CD14-positive monocyte (primary cell): ENCODE data around the gene BTN3A1. TPM values are rescaled to one million over a fixed set of nuclear protein-coding genes. Genes with fewer than 3 reads are reported as not detected.

Experiments
- DNase-seq, 3 donors: peaks; one replicate each; pipeline ENCODE4 v3.0.0-alpha.2; 2011 to 2022
- H2AFZ ChIP-seq: 2 replicates; pipeline ENCODE4 v1.6.0; 2012; ENCODE audit warnings: mild to moderate bottlenecking, low read depth, low read length, inconsistent platforms; ENCODE audit not compliant: insufficient read depth, poor library complexity, severe bottlenecking
- H3K27ac ChIP-seq, 2 donors: 1 replicate in 1 of 2; 2 replicates in 1 of 2; pipeline ENCODE4 v1.5.1; 2012 to 2013; ENCODE audit warnings: low read length in 2 of 2, control low read depth in 1 of 2, inconsistent platforms in 1 of 2, low read depth in 1 of 2, mild to moderate bottlenecking in 1 of 2
- H3K27me3 ChIP-seq, 2 donors: one replicate each; pipeline versions ENCODE4 v1.6.0 to v1.6.1; 2011 to 2013; ENCODE audit warnings: low read length in 2 of 2; ENCODE audit not compliant: control insufficient read depth in 2 of 2, insufficient read depth in 2 of 2
- H3K36me3 ChIP-seq, 2 donors: replicated peaks in 1 of 2; 1 replicate in 1 of 2; 2 replicates in 1 of 2; pipeline versions ENCODE4 v1.5.1 to v1.6.1; 2012 to 2013; ENCODE audit warnings: low read length in 2 of 2, control low read depth in 1 of 2, inconsistent platforms in 1 of 2, mild to moderate bottlenecking in 1 of 2; ENCODE audit not compliant: insufficient read depth in 2 of 2, control insufficient read depth in 1 of 2
- H3K4me1 ChIP-seq, 2 donors: 1 replicate in 1 of 2; 2 replicates in 1 of 2; pipeline versions ENCODE4 v1.5.1 to v1.6.1; 2012 to 2013; ENCODE audit warnings: low read length in 2 of 2, control low read depth in 1 of 2, inconsistent platforms in 1 of 2, mild to moderate bottlenecking in 1 of 2, moderate library complexity in 1 of 2; ENCODE audit not compliant: insufficient read depth in 2 of 2, control insufficient read depth in 1 of 2
- H3K4me2 ChIP-seq: replicated peaks from 2 replicates; pipeline ENCODE3; 2012; ENCODE audit warnings: low read length, moderate library complexity, mild to moderate bottlenecking; ENCODE audit not compliant: poor library complexity, severe bottlenecking; ENCODE audit errors: extremely low read depth
- H3K4me3 ChIP-seq, 3 experiments: fragments of 200-600 bp in 1 of 3; sonication (generic) in 1 of 3; replicated peaks in 1 of 3; 1 replicate in 2 of 3; 2 replicates in 1 of 3; pipeline ENCODE4 v1.5.1; 2011 to 2013; ENCODE audit warnings: low read length in 3 of 3, mild to moderate bottlenecking in 3 of 3, control low read depth in 2 of 3, low read depth in 2 of 3, inconsistent platforms in 1 of 3, moderate library complexity in 1 of 3
- H3K79me2 ChIP-seq: 2 replicates; pipeline ENCODE4 v1.6.0; 2012; ENCODE audit warnings: mild to moderate bottlenecking, control low read depth, inconsistent platforms, low read length, moderate library complexity; ENCODE audit not compliant: insufficient read depth
- H3K9ac ChIP-seq: 2 replicates; pipeline ENCODE4 v1.6.0; 2017; ENCODE audit warnings: low read length, mild to moderate bottlenecking; ENCODE audit not compliant: insufficient read depth, poor library complexity, severe bottlenecking
- H3K9me3 ChIP-seq, 2 donors: replicated peaks in 1 of 2; 1 replicate in 1 of 2; 2 replicates in 1 of 2; pipeline versions ENCODE4 v1.5.1 to v1.6.1; 2012 to 2013; ENCODE audit warnings: low read length in 2 of 2, control low read depth in 1 of 2; ENCODE audit not compliant: control insufficient read depth in 1 of 2, insufficient read depth in 1 of 2
- H4K20me1 ChIP-seq: 2 replicates; pipeline ENCODE4 v1.6.0; 2012; ENCODE audit warnings: mild to moderate bottlenecking, low read length, control low read depth, moderate library complexity; ENCODE audit not compliant: insufficient read depth
- H3K27ac Mint-ChIP-seq, 7 donors: one replicate each; pipeline ENCODE4 v1.8.0; 2020; ENCODE audit warnings: mild to moderate bottlenecking in 7 of 7, mixed read lengths in 7 of 7, moderate library complexity in 6 of 7, inconsistent platforms in 2 of 7
- H3K27me3 Mint-ChIP-seq, 3 donors: one replicate each; pipeline ENCODE4 v1.8.0; 2021 to 2022; ENCODE audit warnings: low read depth in 3 of 3, mild to moderate bottlenecking in 3 of 3, mixed read lengths in 3 of 3, moderate library complexity in 3 of 3, inconsistent platforms in 1 of 3
- H3K36me3 Mint-ChIP-seq, 2 donors: one replicate each; pipeline ENCODE4 v1.8.0; 2020; ENCODE audit warnings: mixed read lengths in 2 of 2, inconsistent platforms in 1 of 2, mild to moderate bottlenecking in 1 of 2
- H3K4me1 Mint-ChIP-seq: one replicate; pipeline ENCODE4 v1.8.0; 2020; ENCODE audit warnings: mild to moderate bottlenecking, mixed read lengths
- H3K4me3 Mint-ChIP-seq, 2 donors: one replicate each; pipeline ENCODE4 v1.8.0; 2020; ENCODE audit warnings: mild to moderate bottlenecking in 2 of 2, mixed read lengths in 2 of 2, moderate library complexity in 1 of 2
- H3K9me3 Mint-ChIP-seq, 7 donors: one replicate each; pipeline ENCODE4 v1.8.0; 2020 to 2022; ENCODE audit warnings: mixed read lengths in 7 of 7, mild to moderate bottlenecking in 6 of 7, moderate library complexity in 6 of 7, inconsistent platforms in 2 of 7
- CTCF ChIP-seq: fragments of 200-600 bp; IDR thresholded peaks from one replicate; pipeline ENCODE4 v1.8.0; 2022; ENCODE audit warnings: antibody characterized with exemption, mild to moderate bottlenecking
- WGBS: methylation state at CpG from one replicate; pipeline ENCODE4 v1.1.5; 2013; ENCODE audit warnings: missing lambda C conversion rate; ENCODE audit not compliant: insufficient coverage; 5-methylcytosine and 5-hydroxymethylcytosine counted together
- intact Hi-C, 2 donors: fragments of 100-400 bp; cut with micrococcal nuclease; formaldehyde crosslinking; loops; one replicate each; pipeline versions ENCODE4 v1.15.0 to v1.15.1; 2023
- polyA plus RNA-seq, 3 donors: library from polyadenylated mRNA; depleted of rRNA in 1 of 3; unstranded in 2 of 3; stranded (reverse) in 1 of 3; fragments of 300-500 nt in 2 of 3; fragments of >200 nt in 1 of 3; fragmentation: Illumina TruSeq in 2 of 3; gene quantifications; 1 replicate in 2 of 3; 2 replicates in 1 of 3; pipeline ENCODE4 v1.2.3, GENCODE V29; 2012 to 2021

The BTN3A1 gene
- polyA plus RNA-seq, 3 donors = 19.7 to 114 (median 25.1) TPM

DNA sequence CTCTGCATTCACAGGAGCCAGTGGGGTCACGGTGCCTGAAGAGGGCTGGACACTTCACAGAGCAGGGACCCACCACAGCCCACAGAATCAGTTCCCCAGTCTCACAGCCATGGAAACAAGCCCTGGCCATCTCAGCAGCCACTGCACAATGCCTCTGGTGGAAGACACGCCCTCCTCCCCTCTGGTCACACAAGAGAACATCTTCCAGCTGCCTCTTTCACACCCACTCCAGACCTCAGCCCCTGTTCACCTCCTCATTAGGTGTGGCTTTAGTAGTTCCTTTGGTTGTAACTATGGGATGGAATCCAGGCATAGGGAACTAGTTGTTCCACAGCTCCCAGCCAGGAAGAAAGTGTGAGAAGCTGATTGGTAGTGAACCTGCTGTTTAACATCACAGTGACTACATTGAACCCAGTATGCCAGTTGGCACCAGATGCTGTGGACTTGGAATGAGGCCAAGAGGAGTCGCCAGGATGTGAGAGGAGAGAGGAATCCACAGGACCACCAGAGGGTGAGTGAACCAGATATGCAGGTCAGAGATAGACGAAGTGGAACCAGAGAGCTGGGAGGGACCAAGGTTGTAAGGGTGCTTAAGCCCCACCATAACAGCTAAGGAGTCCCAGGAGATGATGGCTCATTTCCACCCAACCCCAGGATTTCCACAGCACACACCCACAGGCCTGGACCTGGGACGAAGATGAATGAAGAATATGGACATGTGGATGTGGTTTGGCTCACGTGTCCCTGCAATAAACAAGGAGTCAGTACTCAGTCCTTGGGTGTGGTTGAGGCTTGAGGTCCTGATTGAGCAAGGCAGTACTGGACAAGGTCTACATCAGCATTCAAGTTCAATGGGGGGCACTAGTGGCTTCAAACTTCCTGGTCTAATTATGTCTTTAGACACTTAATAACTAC is 29.4 kb downstream of the BTN3A1 start:
- peaks cover 53 to 55% of the 10 kb centered on the region in 2 donors for H3K36me3 Mint-ChIP-seq
- WGBS = 100% methylated on average over 2 of the region's 6 CpGs

More for the DNA sequence above, 29.4 kb downstream of the BTN3A1 start:
- Histone ChIP-seq H3K27ac (no peak overlapping the region), H3K27me3 (no peaks in the 10 kb centered on the region), H3K9ac (no peak overlapping the region), H3K4me2 (no peak overlapping the region), H4K20me1 (no peaks in the 10 kb centered on the region), H3K4me1 (peaks cover 6 to 12% of the 10 kb centered on the region in 2 donors), H2AFZ (no peak overlapping the region), H3K36me3 (peaks cover 8 to 25% of the 10 kb centered on the region in 2 donors), H3K4me3 (no peak overlapping the region), H3K9me3 (peaks cover 7 to 19% of the 10 kb centered on the region in 2 donors), H3K79me2 (no peaks in the 10 kb centered on the region)
- Mint-ChIP-seq H3K4me1 (peaks cover 15% of the 10 kb centered on the region), H3K4me3 (no peak overlapping the region), H3K27me3 (peaks cover 0 to 3% (median 0%) of the 10 kb centered on the region in 3 donors), H3K27ac (no peak overlapping the region), H3K9me3 (peaks cover 11 to 27% (median 15%) of the 10 kb centered on the region in 7 donors)
- no peak for DNase-seq
- intact Hi-C loops = no loop called here
- TF ChIP-seq CTCF = no peak
